ENCODE measurements around the gene FUT2.
"Not testable (repeated sequence)": the region's sequence is repeated elsewhere in the genome, so short reads cannot be mapped to it uniquely, and the experiment has no call there.

Gene FUT2

GRCh38 chr19:48695743-48696352 is at the start of gene FUT2:
Gene FUT2, plus strand, starts transcription at chr19:48695971. Its CDS starts 6,986 bp downstream, at chr19:48702957.
- no peak for DNase-seq

- DNase-seq: peak; percentile 95
Observed at GRCh38 chr19:48646001-48646721, 49.6 kb upstream of the FUT2 start, which contains the start of gene CA11. Gene CA11, minus strand, starts transcription at chr19:48646187. Its CDS starts 555 bp downstream, at chr19:48645632.

- no peak for DNase-seq
Observed at GRCh38 chr19:48646722-48647216, 49.0 kb upstream of the FUT2 start.

- DNase-seq: no peak
Observed at GRCh38 chr19:48648134-48648533, 47.6 kb upstream of the FUT2 start.

GRCh38 chr19:48650974-48651682 is 44.6 kb upstream of the FUT2 start:
- DNase-seq: no peak

GRCh38 chr19:48651683-48652048 is 44.1 kb upstream of the FUT2 start:
- no peak for DNase-seq

- DNase-seq: no peak
Observed at GRCh38 chr19:48654299-48655059, 41.3 kb upstream of the FUT2 start.

GRCh38 chr19:48656840-48657474 is 38.8 kb upstream of the FUT2 start:
- no peak for DNase-seq

DNA sequence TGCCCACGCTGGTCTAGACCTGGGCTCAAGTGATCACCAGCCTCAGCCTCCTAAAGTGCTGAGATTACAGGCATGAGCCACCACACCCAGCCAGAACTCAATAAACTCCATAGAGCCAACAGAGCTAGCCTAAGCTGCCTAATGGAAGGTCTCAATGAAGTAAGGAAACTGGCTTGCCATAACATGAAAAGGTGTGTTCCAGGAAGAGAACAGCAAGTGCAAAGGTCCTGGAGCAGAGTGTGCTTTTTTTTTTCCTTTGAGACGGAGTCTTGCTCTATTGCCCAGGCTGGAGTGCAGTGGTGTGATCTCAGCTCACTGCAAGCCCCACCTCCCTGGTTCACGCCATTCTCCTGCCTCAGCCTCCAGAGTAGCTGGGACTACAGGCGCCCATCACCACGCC is 37.9 kb upstream of the FUT2 start:
- not testable (repeated sequence) for DNase-seq

DNA sequence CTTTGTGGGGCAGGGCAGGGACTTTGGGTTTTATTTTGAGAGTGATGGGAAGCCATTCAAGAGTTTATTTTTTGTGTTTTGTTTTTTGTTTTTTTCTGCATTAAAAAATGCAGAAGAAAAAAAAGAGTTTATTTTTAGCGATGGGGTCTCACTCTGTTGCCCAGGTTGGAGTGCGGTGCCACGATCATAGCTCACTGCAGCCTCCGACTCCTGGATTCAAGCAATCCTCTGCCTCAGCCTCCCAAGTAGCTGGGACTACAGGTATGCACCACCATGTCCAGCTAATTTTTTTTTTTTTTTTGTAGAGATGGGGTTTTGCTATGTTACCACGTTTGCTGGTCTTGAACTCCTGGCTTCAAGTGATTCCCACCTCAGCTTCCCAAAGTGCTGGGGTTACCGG is 37.3 kb upstream of the FUT2 start:
- no peak for DNase-seq

DNA sequence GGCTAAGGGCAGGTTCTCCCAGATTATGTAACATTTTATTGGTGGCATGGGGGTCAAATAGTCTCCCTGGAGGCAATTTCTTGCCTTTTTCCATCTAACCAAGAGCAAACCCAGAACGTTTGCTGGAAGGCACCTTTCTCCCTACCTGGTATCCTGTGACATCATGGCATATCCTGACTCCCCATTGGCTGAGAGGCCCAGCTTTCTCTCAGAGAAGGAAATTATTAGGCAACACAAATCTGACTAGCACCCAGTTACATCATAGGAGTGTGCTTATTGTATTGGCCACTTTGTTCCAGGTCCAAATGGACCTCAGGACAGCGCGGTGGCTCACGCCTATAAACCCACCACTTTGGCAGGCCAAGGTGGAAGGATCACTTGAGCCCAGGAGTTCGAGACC is 36.0 kb upstream of the FUT2 start:
- DNase-seq: no peak

DNA sequence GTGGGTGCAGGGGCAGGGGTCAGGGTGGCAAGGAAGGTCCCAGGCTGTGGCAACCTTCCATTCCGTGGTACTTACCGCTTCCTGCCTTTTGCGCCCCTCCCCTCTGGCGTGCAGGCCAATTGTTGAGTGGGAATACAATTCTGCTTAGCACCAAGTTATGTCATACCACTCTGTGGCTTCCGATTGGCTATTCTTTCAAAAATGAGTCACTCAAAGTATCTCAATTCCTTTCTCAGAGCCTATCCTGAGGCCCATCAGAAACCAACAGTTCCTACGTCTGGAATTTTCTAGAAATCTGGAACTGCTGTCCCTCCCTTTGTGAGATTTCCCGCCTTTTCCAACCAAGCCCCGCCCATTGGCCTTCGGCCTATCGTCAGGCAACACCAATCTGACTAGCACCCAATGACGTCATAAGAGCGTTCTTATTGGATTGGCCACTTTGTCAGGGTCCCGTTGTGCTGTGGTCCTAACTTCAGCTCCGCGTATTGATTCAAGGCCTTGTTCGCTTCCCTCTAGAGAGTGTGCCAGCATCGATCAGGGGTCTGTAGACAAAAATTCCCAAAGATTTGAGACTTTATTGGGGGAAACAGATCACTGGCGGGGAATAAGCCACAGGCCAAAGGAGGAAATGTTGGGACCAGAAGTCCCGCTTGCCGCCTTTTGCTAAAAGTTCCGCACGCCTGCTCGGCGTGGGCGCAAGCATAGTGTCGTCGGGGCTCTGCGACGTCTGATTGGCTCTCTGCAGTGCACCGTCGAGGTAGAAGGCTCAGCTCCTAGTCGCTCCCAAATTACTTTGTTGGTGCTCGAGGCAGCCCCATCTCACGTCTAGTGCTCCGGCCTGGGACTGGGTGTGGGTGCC is 34.7 kb upstream of the FUT2 start:
- DNase-seq: peak; percentile 90

DNA sequence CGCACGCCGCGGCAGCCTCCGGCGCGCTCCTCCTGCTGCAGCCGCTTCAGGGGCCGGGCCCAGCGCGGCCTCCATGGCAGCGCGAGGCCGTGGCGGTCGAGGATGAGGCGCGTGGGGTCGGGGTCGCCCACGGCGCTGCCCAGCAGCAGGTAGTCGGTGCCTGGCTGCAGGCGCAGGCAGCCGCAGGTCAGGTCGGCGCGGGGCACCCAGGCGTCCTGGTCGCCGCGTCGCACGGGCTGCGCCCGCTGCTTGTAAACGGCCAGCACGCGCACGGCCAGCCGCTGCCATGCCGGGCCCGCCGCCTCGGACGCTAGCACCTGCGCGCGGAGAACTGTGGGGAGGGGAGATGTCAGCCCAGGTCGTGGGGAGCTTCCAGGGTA is 34.1 kb upstream of the FUT2 start:
- DNase-seq: no peak

GRCh38 chr19:48663667-48664066 is 32.1 kb upstream of the FUT2 start:
- no peak for DNase-seq

DNA sequence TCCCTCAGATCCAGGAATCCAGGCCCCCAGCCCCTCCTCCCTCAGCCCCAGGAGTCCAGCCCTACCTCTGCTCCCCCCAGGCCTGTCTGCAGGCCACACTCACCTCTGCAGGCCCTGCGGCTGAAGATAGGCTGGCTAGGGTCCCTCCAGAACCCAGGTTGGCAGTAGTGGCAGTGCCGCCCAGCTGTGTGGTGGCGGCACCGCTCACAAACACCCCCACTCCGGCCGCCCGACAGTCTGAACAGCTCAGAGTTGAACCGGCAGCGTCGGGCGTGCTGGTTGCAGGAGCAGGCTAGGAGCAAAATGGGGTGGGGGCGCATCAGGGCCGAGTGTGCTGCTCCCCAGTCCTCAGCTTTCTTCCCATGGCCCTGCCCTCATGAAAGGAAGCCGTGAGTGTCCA is 31.3 kb upstream of the FUT2 start:
- DNase-seq: no peak

DNA sequence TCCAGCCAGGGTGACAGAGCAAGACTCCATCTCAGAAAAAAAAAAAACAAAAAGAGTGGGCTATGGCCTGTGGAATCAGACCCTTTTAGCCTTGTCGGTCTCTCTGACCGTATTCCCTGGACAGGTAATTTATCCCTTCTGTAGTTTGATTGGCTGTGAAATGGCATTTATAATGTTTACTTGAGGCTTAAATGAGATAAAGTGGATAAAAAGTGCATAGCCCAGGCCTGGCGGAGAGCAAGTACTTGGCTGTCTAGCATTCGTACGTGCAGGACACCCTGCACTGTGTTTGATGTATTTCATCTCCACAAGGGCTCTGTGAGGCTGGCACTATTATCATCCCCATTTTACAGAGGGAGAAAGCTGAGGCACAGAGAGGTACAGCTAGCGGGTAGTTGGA is 30.0 kb upstream of the FUT2 start:
- DNase-seq: no peak

GRCh38 chr19:48668332-48668731 is 27.4 kb upstream of the FUT2 start:
- DNase-seq: no peak

GRCh38 chr19:48668761-48669160 is 27.0 kb upstream of the FUT2 start:
- no peak for DNase-seq

- DNase-seq: no peak
Observed at GRCh38 chr19:48669903-48670668, 25.7 kb upstream of the FUT2 start.

GRCh38 chr19:48670699-48671445 is 24.9 kb upstream of the FUT2 start:
- no peak for DNase-seq
